Stimulated activated CD4-positive, alpha-beta T cell treated with anti-CD3 and anti-CD28 coated beads, Interleukin-1b, Interleukin-23, amount 100 ng/mL, for 4 hours (primary cell): ENCODE measurements around the gene NAA10.
A peak's percentile ranks its signal among the peaks of the same experiment; 100 is the strongest.

Experiments used
- DNase-seq, 2 donors: peaks; one replicate each; pipeline ENCODE4 v3.0.0-alpha.2; 2020; ENCODE audit warnings: low read depth in 2 of 2

Gene NAA10

DNA sequence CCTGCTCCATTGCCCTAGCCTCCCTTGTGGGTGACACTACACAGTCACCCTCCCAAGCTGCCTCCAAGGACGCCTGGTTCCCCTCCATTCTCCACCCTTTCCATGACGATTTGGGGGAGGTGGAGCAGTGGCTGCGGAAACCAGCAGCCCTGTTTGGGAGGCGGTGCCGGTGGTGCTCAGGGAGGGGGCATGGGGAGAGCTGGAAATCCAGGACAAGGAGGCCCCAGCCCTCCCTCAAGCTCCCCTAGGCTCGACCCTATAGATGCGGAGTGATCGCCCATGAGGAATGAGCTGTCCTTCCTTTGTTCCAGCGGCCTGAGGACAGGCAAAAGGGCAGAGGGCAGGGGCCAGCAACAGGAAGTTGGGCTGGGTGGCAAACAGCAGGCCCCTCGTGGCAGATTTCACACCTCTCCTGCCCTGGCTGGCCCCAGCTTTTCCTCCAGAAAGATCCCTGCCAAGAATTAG lies 13.2 kb upstream of the NAA10 start:
- DNase-seq: no peak

DNA sequence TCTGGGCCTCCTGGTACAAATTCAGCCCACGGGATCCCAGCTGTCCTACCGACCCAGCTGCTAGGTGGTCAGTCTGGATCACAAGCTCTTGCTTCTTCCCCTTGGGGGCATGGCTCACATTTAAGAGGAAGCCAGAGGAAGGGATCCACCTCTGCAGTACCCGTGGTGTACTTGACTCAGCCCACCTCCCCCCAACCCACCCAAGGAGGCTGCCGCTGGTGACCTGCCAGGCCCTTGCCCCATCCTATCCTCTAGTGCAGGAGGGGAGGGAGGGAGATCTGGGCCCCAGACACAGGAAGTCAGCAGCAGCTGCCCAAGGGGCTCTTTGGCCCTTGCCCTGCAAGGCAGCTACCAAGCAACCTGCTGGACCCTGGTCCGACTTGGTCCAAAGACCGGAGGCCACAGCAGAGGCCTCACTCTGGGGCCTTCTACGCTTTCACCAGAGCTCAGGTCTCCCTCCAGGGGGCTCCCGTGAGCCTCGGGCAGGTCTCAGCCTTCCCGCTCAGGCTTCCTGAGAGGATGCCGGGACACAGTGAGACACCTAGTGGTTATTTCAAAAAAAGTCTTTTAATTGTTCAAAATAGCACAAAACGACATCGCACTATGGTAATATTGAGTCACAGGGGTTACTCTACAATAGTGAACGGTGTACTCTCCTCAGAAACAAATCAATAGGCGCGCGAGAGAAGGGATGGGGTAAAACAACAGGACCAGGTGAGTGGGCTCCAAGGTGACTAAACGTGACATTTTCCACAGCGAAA lies 12.4 kb upstream of the NAA10 start:
- peak; percentile 69 to 72 for DNase-seq

DNA sequence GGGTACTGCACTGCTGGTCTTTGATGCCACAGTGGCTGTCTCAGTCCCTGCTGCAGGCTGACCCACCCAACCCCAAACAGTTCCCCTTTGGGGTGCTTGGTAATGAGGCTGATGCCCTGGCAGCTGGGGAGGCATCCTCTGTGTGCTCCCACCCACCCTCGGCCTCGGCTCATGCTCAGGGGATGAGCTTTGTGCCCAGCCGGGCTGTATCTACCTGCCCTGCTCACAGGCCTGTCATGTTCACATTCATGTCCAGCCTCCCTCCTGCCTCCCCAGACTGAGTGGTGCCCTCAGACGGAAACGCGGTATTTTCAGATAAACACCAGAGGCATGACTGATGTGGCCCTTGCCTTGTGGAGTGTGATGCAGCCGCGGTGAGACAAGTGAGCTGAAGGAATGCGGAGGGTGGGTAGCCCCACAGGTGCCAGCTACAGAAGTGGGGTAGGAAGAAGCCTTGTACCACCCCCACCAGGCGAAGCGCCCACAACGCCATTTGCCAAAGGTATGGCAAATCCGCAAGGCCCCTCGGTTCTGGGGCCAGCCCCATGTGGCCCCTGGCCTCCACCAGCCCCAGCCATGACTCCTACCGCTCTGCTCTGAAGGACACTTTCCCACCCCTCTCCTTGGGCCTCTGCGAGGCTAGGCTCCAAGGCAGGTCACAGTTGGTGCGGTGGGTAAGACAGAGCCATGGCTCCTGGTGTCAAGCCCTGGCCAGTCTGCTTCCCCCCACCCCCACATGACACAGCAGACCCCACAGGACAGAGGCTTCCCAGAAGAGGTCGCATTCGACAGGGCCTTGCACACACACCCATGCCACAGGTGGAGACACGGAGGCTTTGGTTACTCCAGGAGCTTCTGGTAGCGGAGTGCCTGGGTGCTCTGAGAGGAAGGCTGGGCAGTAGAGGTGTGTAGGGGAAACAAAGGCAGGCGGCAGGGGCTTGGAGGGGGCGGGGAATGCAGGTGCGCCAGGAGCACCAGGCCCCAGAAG lies 11.4 kb upstream of the NAA10 start:
- no peak for DNase-seq

DNA sequence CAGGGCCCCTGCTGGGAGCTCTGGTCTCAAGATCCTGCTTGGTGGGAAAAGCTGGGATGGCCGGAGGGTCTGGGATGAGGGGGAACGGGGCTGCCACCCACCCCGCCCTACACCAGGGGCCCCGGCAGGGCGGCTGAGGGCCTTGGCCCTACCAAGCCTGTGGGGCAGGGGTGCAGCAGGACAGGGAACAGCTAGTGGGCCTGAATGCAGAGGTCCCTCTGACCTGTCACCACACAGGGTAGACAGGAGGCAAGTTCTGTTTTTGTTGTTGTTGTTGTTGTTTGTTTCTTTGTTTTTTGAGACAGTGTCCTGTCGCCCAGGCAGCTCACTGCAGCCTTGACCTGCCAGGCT lies 9.9 kb upstream of the NAA10 start:
- no peak for DNase-seq

DNA sequence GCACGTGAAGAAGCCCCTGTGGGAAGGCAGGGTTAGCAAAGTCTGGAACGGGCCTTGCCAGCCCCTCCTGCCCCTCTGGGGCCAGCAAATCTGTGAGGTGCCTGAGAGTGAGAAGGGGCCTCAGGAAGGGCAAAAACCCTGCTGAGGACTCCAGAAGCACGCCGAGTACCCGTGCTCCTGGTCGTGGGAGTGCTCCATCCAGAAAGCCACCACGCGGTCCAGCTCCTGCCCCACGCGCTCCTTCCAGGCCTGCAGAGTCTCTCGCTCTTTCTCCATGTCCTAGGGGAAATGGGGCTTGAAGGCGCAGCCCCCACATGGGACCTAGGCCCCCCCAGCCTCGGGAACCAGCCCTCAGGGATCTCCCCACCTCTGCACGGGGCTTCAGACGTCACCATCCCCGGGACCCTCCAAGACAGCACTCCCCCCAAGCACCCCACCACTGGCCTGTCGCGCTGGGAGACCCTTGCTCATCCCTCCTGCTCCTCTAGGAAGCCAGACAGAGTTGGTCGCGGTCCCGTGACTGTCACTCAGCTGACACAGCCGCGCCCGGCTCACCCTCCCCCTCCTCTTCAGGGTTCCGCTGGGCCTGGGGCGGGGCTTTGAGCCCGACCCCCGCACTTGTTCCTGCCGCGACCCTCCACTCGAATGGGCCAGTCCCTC lies 9.4 kb upstream of the NAA10 start, which contains the start of gene RENBP:
Gene RENBP (minus strand): TSS at position 504 of the 660 bp plus-strand sequence. CDS start 33 bp downstream, at position 471.
- peak in 1 of 2 donors; percentile 40 for DNase-seq

DNA sequence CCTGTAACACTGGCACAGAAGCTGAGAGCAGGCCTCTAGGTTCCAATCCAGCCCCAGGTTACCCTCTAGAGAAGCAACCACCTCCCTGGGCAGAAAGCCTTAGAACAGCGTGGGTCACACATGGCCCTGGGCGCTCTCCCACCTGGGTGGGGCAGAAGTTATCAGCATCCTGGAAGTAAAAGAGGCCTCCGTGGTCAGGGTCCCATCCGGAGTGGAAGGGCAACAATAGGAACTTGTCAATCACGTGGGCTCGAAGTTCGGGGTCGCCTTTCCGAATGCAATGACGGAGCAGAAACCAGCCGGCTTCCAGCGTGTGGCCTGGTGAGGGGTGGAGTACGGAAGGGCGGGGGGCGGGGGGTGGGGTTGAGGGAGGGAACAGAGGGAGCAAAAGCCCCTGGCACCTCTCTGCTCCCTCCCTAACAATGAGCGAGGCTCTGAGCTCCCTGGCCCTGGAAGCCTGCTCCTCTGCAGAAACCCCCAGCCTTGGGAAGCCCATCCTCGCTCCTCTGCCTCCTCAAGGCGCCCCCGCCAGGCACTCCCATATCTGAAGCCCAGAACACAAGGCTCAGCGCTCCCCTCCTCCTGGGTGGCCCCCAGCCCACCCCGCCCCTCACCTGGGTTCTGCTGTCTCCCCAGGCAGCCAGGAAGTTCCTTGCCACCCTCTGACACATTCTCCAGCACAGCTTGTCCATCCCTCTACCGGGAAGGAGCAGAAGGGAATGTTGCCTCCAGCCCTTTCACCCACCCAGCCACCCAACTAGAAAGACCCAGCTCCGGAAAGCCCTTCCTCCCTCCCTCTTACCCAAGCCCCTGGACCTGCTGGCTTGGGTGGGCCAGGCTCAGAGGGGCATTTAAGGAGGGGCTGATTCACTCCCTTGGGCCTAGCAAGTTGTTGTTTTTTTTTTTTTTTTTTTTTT lies 6.8 kb upstream of the NAA10 start:
- no peak for DNase-seq

DNA sequence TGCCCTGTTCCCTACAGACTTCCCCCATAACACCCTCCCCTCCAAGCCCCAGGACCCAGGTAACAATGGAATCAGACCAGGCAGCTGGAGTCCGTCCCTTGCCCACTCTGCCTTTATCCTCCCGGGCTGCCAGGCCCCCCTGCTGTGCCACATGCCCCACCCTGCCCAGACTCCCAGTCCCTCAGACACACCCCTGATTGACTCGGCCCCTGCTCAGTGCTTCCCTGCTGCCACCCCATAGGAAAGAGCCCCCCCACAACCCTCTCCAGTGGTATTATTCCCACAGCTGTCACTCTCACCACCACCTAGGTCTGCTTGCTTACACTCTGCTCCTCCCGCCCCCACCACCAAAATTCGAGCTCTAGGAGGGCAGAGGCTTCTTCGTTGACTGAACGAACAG lies 4.7 kb upstream of the NAA10 start:
- DNase-seq: no peak

DNA sequence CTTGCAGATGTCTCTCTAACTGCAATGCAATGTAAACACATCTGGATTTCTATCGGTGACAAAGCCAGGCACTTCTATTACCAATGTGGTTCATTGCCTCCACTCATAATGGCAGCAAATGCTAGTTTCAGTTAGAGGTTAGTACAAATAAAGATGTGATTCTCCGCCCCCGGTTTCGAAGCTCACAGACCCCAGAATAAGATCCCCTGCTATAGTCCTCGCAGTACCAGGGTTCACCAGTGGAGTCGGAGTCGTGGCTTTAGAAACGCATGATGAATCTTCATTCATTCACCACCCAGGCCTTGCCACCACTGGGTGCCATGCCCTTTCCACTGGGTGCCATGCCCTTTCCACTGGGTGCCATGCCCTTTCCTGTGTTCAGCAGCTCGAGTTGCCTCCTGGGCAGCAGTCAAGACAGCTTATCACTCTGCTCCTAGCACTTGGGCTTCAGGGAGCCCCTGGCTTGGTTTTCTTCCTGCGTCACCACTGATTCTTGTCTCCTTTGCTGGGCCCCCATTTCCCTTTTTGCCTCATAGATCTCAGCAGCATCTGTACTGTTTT lies 3.5 kb upstream of the NAA10 start:
- DNase-seq: no peak

DNA sequence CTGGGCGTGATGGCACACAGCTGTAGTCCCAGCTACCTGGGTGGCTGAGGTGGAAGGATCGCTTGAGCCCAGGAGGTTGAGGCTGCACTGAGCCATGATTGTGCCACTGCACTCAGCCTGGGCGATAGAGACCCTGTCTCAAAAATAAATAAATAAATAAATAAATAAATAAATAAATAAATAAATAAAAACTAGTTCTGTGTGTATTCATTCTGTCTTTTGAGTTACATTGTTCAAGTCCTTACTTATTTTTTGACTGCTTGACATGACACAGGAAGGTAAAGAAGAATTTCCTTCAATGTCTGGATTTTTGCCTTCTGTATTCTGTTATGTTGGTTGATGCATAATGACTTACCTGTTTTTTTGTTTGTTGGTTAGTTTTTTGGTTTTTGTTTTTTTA lies 2.2 kb upstream of the NAA10 start:
- no peak for DNase-seq

DNA sequence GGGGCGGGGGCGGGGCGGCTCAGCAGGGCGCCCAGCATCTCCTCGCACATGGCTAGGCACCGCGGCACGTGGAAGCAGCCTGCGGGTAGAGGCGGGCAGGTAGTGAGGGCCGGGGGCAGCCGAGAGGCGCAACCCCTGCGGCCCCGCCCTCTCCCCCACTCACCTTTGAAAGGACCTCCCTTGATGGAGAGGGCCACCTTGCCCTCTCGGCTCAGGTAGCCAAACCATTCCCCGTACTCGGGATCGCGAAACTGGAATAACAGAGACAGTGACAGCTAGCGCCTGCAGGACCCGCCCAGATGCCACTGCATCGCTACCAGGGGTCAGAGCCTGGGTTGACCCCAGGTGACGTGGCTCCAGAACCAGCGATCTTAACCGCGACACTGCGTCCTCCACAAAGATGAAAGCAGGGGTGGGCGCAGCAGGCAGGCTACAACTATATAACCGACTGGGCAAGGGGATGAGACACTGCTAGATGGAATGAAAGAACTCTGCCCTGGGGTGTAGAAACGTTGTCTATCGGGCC lies 552 bp upstream of the NAA10 start:
- DNase-seq: no peak

DNA sequence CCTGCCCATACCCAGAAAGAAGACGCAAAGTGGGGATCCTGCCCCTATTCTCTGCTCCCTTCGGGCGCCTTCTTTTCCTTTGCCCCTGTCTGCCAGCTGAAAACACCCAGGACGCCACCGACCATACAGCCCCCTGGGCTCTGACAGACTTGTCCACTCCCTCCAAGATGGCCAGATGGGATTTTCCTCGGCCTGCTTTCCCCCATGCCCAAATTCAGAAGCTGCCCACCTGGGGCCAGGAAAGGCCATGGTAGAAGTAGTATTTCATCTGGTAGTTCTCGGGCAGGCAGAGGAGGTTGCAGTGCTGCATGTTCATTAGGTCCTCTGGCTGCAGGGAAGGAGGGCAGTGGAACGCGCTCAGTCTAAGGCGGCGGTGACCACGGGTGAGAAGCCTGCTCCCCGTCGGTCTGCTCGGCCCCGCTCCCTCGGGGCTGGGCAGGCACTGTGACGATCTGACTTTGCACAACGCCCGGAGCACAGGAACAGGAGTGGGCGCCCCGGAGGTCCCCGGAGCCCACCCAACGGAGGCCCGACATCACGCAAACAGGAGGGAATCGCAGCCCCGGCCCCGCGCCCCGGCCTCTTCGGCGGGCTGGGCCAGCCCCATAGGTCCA lies 582 bp downstream of the NAA10 start:
- DNase-seq: no peak

DNA sequence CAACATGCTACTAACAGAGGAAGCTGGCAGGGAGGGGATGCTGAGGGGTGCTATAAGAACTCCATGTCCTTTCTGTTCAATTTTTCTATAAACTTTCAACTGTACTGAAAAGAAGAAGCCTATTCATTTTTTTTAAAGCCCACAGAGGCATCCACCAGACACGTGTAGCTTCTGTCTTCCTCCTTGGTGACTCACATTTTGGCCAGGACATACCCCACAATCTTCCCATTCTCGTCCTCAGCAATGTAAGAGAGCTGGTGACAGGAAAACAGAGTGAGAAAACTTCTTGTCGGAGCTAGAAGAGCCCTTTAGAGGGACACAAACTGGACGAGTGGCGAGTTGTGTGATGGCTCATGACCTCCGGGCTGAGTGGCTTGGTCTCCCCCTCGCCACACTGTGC lies 1.1 kb downstream of the NAA10 start:
- no peak for DNase-seq

DNA sequence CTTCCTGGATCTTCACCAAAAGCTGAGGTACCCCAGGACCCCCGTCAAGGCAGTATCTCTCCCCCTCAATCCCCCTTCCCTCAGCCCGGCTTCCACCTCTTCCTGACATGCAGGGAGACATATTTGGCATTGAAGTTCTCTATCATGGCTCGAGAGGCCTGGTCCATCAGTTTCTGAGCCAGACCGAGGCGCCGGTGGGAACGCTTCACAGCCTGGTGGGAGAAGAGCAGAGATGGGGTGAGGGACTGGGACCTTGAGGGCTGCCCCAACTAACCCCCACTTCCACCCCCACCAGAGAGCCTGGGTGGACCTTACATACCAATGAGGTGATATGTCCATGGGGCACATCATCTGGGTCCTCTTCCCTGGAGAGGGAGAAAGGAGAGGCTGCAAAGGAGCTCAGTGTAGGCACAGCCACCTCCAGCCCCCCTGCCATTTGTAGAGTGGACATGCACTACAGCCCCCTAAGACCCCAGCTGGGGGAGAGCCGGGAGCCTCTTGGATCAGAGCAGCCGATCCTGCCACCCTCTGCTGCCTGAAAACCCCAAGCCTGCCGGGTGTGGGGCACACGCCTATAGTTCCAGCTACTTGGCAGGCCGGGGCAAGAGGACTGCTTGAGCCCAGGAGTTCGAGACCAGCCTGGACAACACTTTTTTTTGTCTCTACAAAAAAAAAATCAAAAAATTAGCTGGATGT lies 2.5 kb downstream of the NAA10 start:
- no peak for DNase-seq

DNA sequence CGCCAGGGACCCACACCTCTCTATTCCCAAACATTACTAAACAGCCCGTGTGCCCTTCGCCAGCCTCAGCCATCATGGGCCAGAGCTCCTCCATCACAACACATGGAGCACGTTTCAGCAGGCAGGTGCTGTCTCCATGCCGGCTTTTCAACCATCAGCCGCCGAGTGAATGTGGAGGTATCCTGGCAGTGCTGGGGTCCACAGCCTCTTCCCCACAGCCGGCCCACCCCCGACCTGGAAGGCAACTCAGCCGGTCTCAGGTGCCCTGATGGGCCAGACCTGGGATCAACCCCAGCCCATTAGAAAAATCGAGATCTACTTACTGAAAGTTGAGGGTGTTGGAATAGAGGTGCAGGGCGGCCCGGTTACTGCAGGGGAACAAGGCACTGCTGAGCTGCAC lies 3.1 kb downstream of the NAA10 start:
- DNase-seq: no peak

DNA sequence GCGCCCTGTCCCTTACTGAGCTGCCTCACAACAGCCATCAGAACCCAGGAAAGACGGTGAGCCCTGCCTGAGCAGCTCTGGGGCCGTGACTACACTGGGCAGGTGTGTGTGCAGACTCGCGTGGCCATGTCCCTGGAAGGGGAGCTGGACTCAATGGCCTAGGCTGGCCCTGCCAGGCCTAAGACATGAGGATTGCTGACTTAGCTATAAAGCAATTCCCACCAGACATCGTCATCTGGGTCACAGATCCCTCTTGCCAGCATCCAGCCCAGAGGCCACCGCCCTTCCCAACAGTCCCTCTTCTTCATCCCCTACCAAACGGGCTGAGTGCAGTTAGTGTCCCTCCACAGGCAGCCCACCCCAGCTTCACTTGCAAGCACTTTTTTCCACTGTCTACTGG lies 3.7 kb downstream of the NAA10 start:
- no peak for DNase-seq

DNA sequence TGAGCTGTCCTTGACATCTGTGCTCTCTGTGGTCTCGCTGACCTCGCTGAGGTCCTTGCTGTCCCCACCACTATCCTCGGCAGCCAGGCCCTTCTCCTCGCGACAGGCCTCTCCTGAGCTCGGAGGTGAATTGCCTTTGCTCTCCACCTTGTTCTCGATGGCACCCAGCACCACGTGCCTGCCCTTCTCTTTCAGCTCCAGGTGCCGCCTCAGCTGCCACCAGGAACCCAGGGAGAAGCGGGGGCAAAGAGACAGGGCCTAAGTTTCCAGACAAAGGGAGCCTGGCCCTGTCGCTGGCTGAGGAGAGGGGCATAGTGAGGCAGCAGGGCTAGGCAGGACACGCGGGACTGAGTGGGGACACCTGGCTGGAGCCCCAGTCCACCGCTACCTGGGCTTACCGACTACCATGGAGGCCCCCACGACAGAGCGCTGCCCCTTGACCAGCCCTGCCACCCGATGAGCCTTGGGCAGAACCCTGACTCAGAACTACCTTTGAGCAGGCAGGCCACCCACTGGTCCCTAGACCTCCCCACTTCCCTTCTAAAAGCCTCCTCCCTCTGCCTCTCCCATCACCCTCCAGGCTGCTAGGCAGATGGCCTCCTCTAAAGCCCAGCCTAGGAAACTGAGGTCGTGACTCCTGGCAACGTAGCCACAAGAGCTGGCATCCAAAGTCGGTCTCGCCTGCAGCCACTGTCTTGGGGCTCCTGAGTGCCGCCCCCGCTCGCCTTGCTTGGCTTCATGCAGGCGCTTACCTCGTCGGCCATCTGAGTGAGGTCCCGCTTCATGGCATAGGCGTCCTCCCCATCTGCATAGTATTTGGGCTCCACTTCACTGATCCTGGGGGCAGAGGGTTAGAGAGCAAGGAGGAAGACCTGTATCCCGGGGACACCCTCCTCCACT lies 4.6 kb downstream of the NAA10 start:
- no peak for DNase-seq

DNA sequence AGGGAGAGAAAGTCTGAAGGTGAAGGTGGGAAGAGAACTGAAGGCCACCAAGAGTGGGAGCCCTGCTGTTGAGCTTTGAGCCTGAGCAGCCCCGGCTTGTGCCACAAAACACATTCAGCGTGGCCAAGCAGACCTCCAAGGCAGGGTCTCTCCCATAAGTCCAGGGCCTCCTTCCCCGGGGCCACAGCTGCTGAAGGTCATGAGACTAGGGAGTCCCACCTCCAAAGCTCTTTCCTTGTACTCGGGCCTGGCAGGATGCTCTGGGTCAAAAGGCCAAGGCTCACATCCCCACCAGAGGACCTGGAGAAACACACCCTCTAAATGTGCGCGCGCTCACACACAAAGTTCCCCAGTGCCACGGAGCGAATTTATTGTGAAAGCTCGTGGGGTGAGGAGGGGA lies 5.3 kb downstream of the NAA10 start:
- no peak for DNase-seq

DNA sequence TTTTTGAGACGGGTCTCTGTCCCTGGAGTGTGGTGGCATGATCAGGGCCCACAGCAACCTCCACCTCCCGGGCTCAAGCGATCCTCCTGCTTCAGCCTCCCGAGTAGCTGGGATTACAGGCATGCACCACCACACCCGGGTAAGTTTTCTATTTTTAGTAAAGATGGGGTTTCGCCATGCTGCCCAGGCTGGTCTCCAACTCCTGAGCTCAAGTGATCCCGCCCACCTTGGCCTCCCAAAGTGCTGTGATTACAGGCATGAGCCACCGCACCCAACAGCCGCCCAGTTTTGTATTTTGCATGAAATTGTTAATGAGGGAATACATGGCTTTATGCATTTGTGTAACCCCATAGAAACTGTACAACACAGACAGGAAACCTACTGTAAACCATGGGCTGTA lies 6.0 kb downstream of the NAA10 start:
- DNase-seq: no peak
